Colonic mucosa (tissue), 4 donors: Measurements from ENCODE around the gene FMNL2. TPM values are rescaled to one million over a fixed set of nuclear protein-coding genes. Genes with fewer than 3 reads are reported as not detected.

Experiments used
- DNase-seq: peaks from one replicate; pipeline ENCODE4 v3.0.0-alpha.2; 2020
- H3K27ac ChIP-seq: fragments of 200-600 bp; one replicate; pipeline ENCODE4 v1.8.0; 2021
- H3K27me3 ChIP-seq: fragments of 200-600 bp; one replicate; pipeline ENCODE4 v1.8.0; 2021
- H3K36me3 ChIP-seq: fragments of 200-600 bp; one replicate; pipeline ENCODE4 v1.8.0; 2021
- H3K4me1 ChIP-seq: fragments of 200-600 bp; one replicate; pipeline ENCODE4 v1.8.0; 2021; ENCODE audit warnings: mild to moderate bottlenecking
- H3K4me3 ChIP-seq: fragments of 200-600 bp; one replicate; pipeline ENCODE4 v1.8.0; 2021
- H3K9ac ChIP-seq, 2 donors: one replicate each; pipeline ENCODE4 v1.7.0; 2013; ENCODE audit warnings: control low read depth in 2 of 2, low read depth in 2 of 2, low read length in 2 of 2
- H3K9me3 ChIP-seq: fragments of 200-600 bp; one replicate; pipeline ENCODE4 v1.8.0; 2021
- CTCF ChIP-seq: fragments of 200-600 bp; IDR thresholded peaks from one replicate; pipeline ENCODE4 v1.8.0; 2022; ENCODE audit warnings: antibody characterized with exemption, mild to moderate bottlenecking
- intact Hi-C: fragments of 100-400 bp; cut with DNase I; formaldehyde crosslinking; loops from one replicate; pipeline ENCODE4 v1.14.1; 2022
- total RNA-seq, 2 donors: library from RNA; stranded (reverse); fragmentation: NEBNext Ultra II Directional in 1 of 2; extraction: Animal tissue kit (Norgen Biotek cat#: 25700) in 1 of 2; gene quantifications; one replicate each; pipeline ENCODE4 v1.2.1, GENCODE V29; 2021
- donor health status: healthy.
- donor health status: DM: no; HTN: no; CAD: no.
- donor health status: DM: no; HTN: no; CAD: no.

FMNL2 gene
- total RNA-seq, 2 donors from 2014 or later: 10.6 to 17.5 TPM

GRCh38 chr2:152428800-152429582 lies 94.0 kb downstream of the FMNL2 start:
- no peak for DNase-seq
- H3K9me3 ChIP-seq: no peaks in the 10 kb centered on the region
- no peak for TF ChIP-seq CTCF
- no peaks in the 10 kb centered on the region for H3K4me1 ChIP-seq
- no peak overlapping the region for H3K4me3 ChIP-seq
- H3K36me3 ChIP-seq: no peaks in the 10 kb centered on the region
- no peak overlapping the region for H3K9ac ChIP-seq
- intact Hi-C loops: no loop called here
- no peak overlapping the region for H3K27ac ChIP-seq
- H3K27me3 ChIP-seq: no peaks in the 10 kb centered on the region

GRCh38 chr2:152430876-152431275 lies 95.9 kb downstream of the FMNL2 start:
- DNase-seq: no peak
- intact Hi-C loops: no loop called here
- TF ChIP-seq CTCF: no peak
- no peaks in the 10 kb centered on the region for H3K27me3 ChIP-seq
- no peaks in the 10 kb centered on the region for H3K4me1 ChIP-seq
- no peak overlapping the region for H3K9ac ChIP-seq
- H3K36me3 ChIP-seq: no peaks in the 10 kb centered on the region
- H3K9me3 ChIP-seq: no peaks in the 10 kb centered on the region
- H3K4me3 ChIP-seq: no peak overlapping the region
- no peak overlapping the region for H3K27ac ChIP-seq

- DNase-seq: no peak
- H3K4me1 ChIP-seq: no peaks in the 10 kb centered on the region
- intact Hi-C loops: no loop called here
- no peak for TF ChIP-seq CTCF
- no peak overlapping the region for H3K4me3 ChIP-seq
- H3K9ac ChIP-seq: no peak overlapping the region
- H3K9me3 ChIP-seq: no peaks in the 10 kb centered on the region
- H3K27ac ChIP-seq: no peak overlapping the region
- H3K27me3 ChIP-seq: no peaks in the 10 kb centered on the region
- H3K36me3 ChIP-seq: no peaks in the 10 kb centered on the region
Observed at GRCh38 chr2:152431370-152432098, 96.6 kb downstream of the FMNL2 start.

GRCh38 chr2:152432206-152432653 lies 97.3 kb downstream of the FMNL2 start:
- no peaks in the 10 kb centered on the region for H3K4me1 ChIP-seq
- H3K9ac ChIP-seq: no peak overlapping the region
- no peak for DNase-seq
- no peaks in the 10 kb centered on the region for H3K36me3 ChIP-seq
- no peaks in the 10 kb centered on the region for H3K27me3 ChIP-seq
- no peak for TF ChIP-seq CTCF
- no peak overlapping the region for H3K4me3 ChIP-seq
- no peak overlapping the region for H3K27ac ChIP-seq
- intact Hi-C loops: no loop called here
- no peaks in the 10 kb centered on the region for H3K9me3 ChIP-seq

- no peaks in the 10 kb centered on the region for H3K9me3 ChIP-seq
- no peaks in the 10 kb centered on the region for H3K36me3 ChIP-seq
- TF ChIP-seq CTCF: no peak
- no peaks in the 10 kb centered on the region for H3K27me3 ChIP-seq
- intact Hi-C loops: no loop called here
- no peak overlapping the region for H3K27ac ChIP-seq
- H3K4me1 ChIP-seq: no peaks in the 10 kb centered on the region
- no peak overlapping the region for H3K9ac ChIP-seq
- no peak for DNase-seq
- H3K4me3 ChIP-seq: no peak overlapping the region
Observed at GRCh38 chr2:152432765-152433164, 97.8 kb downstream of the FMNL2 start.
